ENCODE measurements around the gene RPL13. TPM values are rescaled to one million over a fixed set of nuclear protein-coding genes. Genes with fewer than 3 reads are reported as not detected.

RPL13 gene
- total and polyA plus RNA-seq, 2 of the 13 experiments (the other 11 are each of a cell fraction or from before 2014, with no cell fraction given): 2,988 to 4,411 TPM

GRCh38 chr16:89572073-89572484, 11.6 kb downstream of the RPL13 start:
- ChIA-PET POLR2A (interaction anchor here (0.8 to 1.7 kb wide), 7 partner anchors 8 to 351 kb away, joined by 3 to 16 read pairs (median 4); partner anchors contain the start of gene SPG7), CTCF (ENCODE audit: low intra/inter-chr PET ratio, low total read pairs) (no interaction called here)
- H3K79me2 ChIP-seq (ENCODE audit: insufficient read depth, low read length): no peaks in the 10 kb centered on the region
- FAIRE-seq (no peak), ATAC-seq (no peak), DNase-seq (ENCODE audit: low spot score) (no peak)
- no peaks in the 10 kb centered on the region for H3K9me3 ChIP-seq (ENCODE audit: low read length)
- intact Hi-C loops (cut with micrococcal nuclease; ENCODE audit: unreplicated experiment): no loop called here
- H3K36me3 ChIP-seq (replicated peaks in 1 of 2; ENCODE audit: control insufficient read depth in 1 of 2, insufficient read depth in 2 of 2, low read length in 2 of 2): no peaks in the 10 kb centered on the region
- peak overlapping the region; percentile 42 for H3K9ac ChIP-seq (ENCODE audit: insufficient read depth, low read depth, low read length)
- peak overlapping the region; percentile 71 for H3K4me2 ChIP-seq (ENCODE audit: low read depth, low read length)
- H2AFZ ChIP-seq (ENCODE audit: low read length): no peak overlapping the region
- 73% methylated on average over 14 of the region's 14 CpGs for WGBS (ENCODE audit: low lambda C conversion rate)
- H3K4me1 ChIP-seq (ENCODE audit: insufficient read depth, low read length): peaks cover 39% of the 10 kb centered on the region
- H3K27ac ChIP-seq (ENCODE audit: extremely low read length, insufficient read depth, low read length): peak overlapping the region; percentile 66
- no peaks in the 10 kb centered on the region for H4K20me1 ChIP-seq (ENCODE audit: insufficient read depth, low read length)
- in situ Hi-C loops (cut with HindIII; ENCODE audit: extremely low pct_ligation_motif_present, low pct_unique_long_range_greater_than_20kb): no loop called here
- peak overlapping the region in 1 of 3 experiments; percentile 56; a peak in 1 of 6 replicates for H3K4me3 ChIP-seq (replicated peaks in 1 of 3; ENCODE audit: insufficient read depth in 1 of 3, low read depth in 2 of 3, low read length in 3 of 3)
- no TSS peak for BruUV-seq (replicated peaks)
- peaks cover 4 to 21% of the 10 kb centered on the region in 2 experiments; a peak in 3 of 5 replicates for H3K27me3 ChIP-seq (ENCODE audit: control insufficient read depth in 1 of 2, insufficient read depth in 2 of 2, low read length in 2 of 2)
- TF ChIP-seq IRX3 (CRISPR knock-in tag; IDR thresholded peaks at IDR 0.05; ENCODE audit: borderline replicate concordance, low read depth): no peak
- no peak for TF ChIP-seq DDIT3 (CRISPR knock-in tag; IDR thresholded peaks at IDR 0.05)
- no peak for TF ChIP-seq SNAPC4 (CRISPR knock-in tag; IDR thresholded peaks at IDR 0.05)
- no peak for TF ChIP-seq ZNF605 (CRISPR knock-in tag; IDR thresholded peaks at IDR 0.05)
- TF ChIP-seq TEAD3 (CRISPR knock-in tag; optimal IDR thresholded peaks at IDR 0.05; ENCODE audit: borderline replicate concordance): peak; percentile 10
- TF ChIP-seq MXI1 (IDR thresholded peaks at IDR 0.05; ENCODE audit: borderline replicate concordance, low read depth, low read length): no peak
- TF ChIP-seq HNF4A (CRISPR knock-in tag; IDR thresholded peaks at IDR 0.05): no peak
- 0 out of 2 replicates have a peak, but pooled peaks have one; percentile 55 for TF ChIP-seq ZNF337 (CRISPR knock-in tag; IDR thresholded peaks at IDR 0.05; ENCODE audit: borderline replicate concordance, low read depth)
- TF ChIP-seq MEIS2 (CRISPR knock-in tag; IDR thresholded peaks at IDR 0.05): no peak
- TF ChIP-seq SALL1 (CRISPR knock-in tag; IDR thresholded peaks at IDR 0.05): no peak
- TF ChIP-seq ZNF232 (CRISPR knock-in tag; IDR thresholded peaks at IDR 0.05; ENCODE audit: borderline replicate concordance): 0 out of 2 replicates have a peak, but pooled peaks have one; percentile 52
- TF ChIP-seq KLF13 (CRISPR knock-in tag; IDR thresholded peaks at IDR 0.05): peak; percentile 52; the same call in 1 of the 2 replicates
- TF ChIP-seq ZNF678 (CRISPR knock-in tag; IDR thresholded peaks at IDR 0.05): no peak
- no peak for TF ChIP-seq RORA (CRISPR knock-in tag; IDR thresholded peaks at IDR 0.05)
- no peak for TF ChIP-seq TBX2 (CRISPR knock-in tag; IDR thresholded peaks at IDR 0.05; ENCODE audit: borderline replicate concordance)
- no peak for TF ChIP-seq CCDC6 (CRISPR knock-in tag; IDR thresholded peaks at IDR 0.05)
- no peak for TF ChIP-seq ZNF597 (CRISPR knock-in tag; IDR thresholded peaks at IDR 0.05)
- TF ChIP-seq ZNF619 (CRISPR knock-in tag; IDR thresholded peaks at IDR 0.05): no peak
- no peak for TF ChIP-seq ZNF672 (CRISPR knock-in tag; IDR thresholded peaks at IDR 0.05)
